DMS79 treated with DMSO at 0.1 percent for 48 hours (cell line): ENCODE results near the gene SLC15A2.
A peak's percentile ranks its signal among the peaks of the same experiment; 100 is the strongest.
"Not testable (repeated sequence)": the region's sequence is repeated elsewhere in the genome, so short reads cannot be mapped to it uniquely, and the experiment has no call there.

ENCODE experiments used
- DNase-seq: peaks from one replicate; lab custom pipeline; 2025; lab: John Stamatoyannopoulos, UW

Gene SLC15A2

DNA sequence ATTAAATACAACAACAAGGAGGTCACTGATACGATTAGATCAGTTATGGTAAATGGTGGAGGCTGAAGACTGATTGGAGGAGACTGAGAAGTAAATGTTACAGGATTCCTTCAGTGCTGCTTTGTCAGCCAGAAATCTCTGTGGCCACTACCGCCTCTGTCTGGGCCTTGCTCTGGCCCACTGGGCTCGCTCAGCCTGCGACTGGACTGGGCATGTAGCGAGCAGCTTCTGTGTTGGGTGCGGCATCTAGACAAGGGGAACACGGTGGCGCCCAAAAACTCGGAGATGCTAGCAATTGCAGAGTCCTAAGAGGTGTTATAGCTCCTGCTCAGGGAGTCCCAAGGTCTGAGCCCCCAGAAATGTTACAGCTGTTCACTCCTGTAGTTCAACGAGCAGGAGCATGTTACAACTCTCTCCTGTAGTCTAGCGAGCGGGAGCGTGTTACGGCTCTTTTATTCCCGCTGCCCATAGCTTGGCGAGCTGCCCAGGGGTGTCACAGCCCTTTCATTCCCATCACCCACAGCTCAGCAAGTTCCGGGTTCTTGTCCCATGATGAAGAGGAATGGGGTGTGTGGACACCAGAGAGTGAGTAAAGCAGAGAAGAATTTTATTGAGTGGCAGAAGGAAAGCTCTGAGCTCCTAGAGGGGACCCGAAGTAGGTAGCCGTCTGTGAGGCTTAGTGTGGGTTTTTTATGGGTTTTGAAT lies 24.7 kb downstream of the SLC15A2 start:
- peak; percentile 23 for DNase-seq

DNA sequence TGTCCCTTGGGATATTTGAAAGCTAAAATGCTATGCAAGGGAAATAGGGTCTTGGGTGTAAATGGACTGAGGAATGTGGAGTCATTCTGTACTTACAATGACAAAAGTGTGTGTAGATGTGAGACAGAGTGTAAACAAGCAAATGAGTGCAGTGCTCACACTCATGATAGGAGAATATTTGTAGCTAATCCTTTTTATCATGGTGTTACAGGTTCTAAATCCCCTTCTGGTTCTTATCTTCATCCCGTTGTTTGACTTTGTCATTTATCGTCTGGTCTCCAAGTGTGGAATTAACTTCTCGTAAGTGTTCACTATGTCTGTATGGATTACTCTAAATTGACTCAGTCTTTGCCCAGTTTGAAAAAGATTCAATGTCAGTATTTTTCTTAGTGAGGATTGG lies 30.5 kb downstream of the SLC15A2 start:
- no peak for DNase-seq

DNA sequence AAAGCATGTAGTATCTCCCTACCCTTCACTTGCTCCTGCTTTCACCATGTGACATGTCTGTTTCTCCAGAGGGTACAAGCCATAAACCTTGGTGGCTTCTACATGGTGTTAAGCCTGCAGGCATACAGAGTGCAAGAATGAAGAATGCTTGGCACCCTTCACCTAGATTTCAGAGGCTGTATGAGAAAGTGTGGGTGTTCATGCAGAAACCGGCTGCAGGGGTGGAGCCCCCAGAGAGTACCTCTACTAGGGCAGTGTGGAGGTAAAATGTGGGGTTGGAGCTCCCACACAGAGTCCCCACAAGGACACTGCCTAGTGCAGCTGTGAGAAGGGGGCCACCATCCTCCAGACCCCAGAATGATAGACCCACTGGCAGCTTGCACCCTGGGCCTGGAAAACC lies 32.2 kb downstream of the SLC15A2 start:
- DNase-seq, result no peak

DNA sequence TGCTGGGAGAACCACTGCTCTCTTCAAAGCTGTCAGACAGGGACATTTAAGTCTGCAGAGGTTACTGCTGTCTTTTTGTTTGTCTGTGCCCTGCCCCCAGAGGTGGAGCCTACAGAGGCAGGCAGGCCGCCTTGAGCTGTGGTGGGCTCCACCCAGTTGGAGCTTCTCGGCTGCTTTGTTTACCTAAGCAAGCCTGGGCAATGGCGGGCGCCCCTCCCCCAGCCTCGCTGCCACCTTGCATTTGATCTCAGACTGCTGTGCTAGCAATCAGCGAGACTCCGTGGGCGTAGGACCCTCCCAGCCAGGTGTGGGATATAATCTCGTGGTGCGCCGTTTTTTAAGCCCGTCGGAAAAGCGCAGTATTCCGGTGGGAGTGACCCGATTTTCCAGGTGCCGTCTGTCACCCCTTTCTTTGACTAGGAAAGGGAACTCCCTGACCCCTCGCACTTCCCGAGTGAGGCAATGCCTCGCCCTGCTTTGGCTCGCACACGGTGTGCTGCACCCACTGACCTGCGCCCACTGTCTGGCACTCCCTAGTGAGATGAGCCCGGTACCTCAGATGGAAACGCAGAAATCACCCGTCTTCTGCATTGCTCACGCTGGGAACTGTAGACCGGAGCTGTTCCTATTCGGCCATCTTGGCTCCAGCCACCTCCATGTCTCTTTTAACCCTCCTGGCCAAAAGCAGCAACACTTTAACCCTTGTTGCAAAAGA lies 44.1 kb downstream of the SLC15A2 start:
- not testable (repeated sequence) for DNase-seq

DNA sequence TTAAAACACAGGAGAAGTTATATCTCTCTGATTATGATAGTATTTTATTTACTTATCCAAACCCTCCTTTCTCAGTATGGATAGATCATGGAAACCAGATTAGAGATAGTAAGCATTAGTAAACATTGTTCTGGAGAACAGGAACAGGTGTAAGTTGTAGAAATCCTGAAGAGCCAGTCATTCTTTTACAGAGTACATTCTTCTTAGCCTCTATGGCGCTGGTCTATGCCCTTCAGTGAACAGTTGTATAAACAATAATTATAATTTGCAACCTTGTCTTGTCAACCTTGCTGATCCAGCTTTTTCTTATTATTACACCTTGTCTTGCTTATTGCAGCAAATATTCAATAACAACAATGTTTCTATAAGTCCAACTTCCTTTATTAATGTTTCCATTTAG lies 47.4 kb downstream of the SLC15A2 start:
- no peak for DNase-seq

DNA sequence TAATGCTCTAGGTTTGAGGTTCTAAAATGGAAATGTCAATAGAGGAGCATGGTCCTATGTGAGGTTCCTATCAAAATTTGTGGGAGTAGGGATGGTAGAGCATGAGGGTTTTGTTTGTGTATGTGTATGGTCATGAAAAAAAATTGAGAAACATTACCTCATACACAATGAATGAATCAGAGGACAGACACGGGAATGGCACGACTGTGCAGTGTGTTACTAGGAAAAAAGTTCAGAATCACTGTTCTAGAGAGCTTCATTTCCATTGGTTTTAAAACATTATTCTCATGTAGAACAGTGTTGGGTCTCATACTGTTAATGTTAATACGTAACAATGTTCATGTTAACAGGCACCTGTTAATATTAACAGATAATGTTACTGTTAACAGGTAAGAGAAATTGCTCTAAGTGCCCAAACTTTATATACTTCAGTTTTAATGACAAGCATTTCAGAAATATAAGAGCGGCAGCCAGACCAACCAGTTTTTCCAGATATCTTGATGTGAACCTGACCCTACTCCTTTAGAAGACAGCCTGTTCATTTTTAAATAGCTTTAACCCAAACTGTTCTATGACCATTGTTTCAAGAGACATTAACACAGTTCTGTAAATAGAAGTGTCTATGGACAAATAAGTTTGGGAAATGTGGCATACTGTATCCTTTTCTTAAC lies 48.0 kb downstream of the SLC15A2 start:
- peak; percentile 48 for DNase-seq

DNA sequence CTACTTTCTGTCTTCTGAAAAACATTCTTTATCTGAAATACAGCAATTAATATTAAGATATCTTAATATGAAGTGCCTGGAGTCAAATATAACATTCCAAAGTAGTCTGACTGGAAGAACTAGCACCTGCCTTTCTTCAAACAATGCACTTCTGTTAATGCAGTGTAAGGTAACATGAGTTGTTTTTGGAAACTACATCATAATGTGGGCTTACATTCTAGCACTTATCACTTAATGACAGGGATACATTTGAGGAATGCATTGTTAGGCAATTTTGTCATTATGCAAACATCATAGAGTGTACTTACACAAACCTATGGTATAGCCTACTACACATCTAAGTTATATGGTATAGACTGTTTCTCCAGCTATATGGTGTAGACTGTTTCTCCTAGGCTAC lies 49.2 kb downstream of the SLC15A2 start:
- peak; percentile 42 for DNase-seq

DNA sequence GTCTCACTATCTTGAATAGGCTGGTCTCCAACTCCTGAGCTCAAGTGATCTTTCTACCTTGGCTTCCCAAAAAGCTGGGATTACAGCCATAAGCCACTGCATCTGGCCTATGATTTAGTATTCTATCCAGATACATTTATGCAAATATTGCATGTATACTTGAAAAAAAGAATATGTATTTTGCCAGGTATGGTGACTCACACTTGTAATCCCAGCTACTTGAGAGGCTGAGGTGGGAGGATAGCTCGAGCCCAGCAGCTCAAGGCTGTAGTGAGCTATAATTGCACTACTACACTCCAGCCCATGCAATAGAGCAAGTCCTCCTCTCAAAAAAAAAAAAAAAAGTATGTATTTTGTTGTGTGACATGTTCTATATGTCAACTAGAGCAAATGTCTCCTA lies 54.4 kb downstream of the SLC15A2 start:
- DNase-seq, result no peak

DNA sequence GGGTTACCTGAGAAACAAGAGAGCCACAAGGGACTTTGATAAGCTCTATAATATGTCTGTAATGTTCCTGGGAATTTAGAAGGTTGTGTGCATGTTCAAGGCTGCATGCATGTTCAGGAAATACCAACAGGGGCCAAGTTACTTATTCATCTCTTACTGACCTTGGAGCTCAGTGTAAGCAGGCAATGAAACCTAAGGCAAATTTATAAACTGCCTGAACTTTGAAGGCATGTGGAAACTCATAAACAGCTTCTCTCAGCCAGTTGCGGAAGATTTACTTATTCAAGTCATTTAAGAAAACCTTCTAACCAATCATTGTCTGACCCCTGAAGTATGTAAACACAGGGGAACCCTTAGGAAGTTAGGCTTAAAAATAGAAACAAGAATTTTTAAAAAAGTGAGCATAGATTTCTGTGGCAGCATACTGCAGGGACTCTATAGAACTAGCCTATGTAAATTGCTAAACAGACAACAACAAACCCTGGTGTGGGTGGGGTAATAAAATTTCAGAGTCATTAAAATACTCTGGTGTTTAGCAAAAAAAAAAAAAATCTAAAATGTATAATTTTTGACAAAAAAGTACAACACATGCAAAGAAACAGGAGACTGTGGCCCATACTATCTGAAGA lies 57.2 kb downstream of the SLC15A2 start:
- no peak for DNase-seq

DNA sequence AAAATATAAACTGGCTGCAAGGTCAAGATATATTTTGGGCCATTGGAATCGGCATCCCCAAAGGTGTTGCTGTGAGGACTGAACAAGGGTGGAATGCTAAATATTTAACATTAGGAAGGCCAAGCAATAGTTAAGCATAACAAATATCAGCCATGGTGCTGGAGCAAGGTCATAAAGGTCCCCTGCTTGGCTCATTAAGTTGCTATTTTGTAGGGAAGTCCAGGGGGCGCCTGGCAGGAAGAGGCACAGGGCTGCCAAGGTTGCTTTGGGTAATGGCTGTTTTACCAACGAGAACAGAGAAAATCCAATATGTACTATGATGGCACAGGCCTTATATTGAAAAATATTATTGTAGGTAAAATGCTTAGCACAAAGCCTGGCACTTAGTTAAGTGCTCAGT lies 62.2 kb downstream of the SLC15A2 start:
- no peak for DNase-seq

DNA sequence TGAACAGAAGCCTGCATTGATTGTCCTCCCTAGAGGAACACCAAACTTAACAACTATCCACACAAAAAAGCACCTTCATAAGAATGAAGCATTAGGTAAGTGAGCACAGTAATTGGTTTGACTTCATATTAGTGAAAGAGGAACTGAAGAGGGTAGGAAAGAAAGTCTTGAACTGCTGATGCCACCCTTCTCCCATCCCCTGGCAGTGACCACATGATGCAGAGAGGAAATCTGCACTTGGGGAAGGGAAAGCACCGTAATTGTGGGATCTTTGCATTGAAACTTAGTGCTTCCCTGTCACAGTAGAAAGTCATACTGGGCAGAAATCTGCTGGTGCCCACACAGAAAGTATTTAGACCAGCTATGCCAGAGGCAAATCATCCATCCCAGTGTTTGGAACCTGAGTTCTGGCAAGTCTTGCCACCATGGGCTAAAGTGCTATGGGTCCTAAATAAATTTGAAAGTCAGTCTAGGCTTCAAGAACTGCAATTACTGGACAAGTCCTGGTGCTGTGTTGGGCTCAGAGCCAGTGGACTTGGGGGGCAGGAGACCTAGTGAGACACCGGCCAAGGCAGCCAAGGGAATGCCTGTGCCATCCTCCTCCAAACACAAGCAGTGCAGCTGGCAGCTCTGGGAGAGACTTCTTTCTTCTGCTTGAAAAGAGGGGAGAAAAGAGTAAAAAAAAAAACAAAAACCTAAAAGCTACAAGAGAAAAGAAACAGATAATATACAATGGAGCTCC lies 63.6 kb downstream of the SLC15A2 start:
- no peak for DNase-seq

DNA sequence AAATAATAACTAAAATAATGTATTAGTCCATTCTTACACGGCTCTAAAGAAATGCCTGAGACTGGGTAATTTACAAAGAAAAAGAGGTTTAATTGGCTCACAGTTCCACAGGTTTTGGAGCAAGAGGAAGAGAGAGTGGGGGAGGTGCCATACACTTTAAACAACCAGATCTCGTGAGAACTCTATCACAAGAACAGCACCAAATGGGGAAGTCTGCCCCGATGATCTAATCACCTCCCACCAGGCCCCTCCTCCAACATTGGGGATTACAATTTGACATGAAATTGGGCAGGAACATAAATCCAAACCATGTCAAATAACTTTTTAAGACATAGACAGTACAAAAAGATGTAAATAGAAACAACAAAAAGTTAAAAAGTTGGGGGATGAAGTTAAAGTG lies 64.6 kb downstream of the SLC15A2 start:
- DNase-seq, result no peak

DNA sequence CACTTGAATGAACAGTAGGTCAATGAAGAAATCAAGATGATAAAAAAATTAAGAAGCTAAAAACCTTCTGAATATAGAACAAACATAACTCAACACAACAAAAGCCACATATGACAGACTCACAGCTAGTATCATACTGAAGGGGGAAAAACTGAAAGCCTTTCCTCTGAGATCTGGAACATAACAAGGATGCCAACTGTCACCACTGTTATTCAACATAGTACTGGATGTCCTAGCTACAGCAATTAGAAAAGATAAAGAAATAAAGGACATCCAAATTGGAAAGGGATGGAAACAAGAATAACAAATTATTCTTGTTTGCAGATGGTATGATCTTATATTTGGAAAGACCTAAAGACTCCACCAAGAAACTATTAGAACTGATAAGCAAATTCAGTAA lies 67.1 kb downstream of the SLC15A2 start:
- DNase-seq, result no peak

DNA sequence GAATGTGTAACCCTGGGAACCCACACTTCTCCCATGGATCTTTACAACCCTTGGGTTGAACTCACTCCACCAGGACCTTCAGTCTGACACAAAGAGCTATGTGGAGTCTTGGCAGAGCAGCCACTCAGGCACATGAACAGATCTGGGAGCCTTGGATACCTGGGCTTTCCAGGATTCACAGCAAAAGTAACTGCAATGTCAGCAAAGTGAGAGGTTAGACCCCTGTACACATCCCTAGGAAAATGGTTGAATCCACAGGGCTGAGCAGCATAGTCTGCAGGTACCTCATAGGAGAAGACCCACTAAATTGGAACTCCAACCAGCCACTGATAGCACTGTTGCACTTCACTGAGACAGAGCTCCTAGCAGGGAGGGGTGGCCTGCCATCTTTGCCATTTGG lies 68.2 kb downstream of the SLC15A2 start:
- DNase-seq, result no peak

DNA sequence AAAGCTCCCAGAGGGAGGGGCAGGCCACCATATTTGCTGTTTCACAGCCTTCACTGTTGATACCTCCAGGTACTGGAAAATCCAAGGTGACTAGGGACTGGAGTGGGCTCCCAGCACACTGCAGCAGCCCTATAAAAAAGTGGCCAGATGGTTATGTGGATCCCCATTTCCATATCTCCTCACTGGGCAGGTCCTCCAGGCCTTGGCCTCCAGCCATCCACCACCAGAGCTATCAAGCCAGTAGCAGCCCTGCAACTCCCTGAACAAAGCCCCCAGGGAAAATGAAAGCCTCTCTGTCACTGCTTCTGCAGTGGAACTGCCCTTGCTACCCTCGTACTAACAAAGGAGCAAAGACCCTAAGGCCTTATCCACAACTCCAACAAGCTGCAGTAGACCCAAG lies 69.4 kb downstream of the SLC15A2 start:
- DNase-seq, result no peak

DNA sequence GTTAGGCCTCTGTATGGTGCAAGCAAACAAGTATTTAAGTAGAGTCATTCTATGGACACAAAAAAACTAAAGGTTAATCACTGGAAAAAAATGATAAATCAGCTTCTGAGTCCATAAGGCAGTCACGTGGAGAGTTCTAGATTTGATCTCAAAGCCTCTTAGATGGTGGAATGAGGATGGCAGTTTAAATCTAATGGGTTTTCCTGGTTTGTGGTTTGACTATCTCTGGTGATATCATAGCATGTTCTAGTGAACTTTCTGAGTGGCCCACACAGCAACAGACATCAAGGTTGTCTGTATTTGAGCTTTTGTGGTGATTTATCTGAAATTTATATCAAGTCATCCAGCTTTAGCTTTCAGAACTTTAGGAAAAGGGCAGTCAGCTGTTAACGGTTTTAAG lies 75.4 kb downstream of the SLC15A2 start:
- no peak for DNase-seq

DNA sequence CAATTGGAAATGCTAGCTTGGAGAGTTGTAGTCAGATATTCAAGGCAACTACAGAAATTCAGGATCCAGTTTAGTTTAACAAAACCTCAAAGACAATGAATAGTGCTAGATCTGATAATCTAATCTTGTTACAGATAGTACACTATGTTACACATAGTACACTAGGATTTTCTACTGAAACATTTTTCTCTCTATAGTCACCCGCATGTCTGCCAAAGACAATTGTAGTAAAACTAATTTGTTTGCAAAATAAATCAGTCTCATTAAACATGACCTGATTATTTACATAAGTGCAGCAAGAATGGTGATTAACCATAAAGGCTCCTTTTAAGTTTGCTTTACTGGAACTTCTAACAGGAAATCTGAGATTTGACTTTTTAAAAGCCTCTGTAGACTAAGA lies 75.8 kb downstream of the SLC15A2 start:
- no peak for DNase-seq

DNA sequence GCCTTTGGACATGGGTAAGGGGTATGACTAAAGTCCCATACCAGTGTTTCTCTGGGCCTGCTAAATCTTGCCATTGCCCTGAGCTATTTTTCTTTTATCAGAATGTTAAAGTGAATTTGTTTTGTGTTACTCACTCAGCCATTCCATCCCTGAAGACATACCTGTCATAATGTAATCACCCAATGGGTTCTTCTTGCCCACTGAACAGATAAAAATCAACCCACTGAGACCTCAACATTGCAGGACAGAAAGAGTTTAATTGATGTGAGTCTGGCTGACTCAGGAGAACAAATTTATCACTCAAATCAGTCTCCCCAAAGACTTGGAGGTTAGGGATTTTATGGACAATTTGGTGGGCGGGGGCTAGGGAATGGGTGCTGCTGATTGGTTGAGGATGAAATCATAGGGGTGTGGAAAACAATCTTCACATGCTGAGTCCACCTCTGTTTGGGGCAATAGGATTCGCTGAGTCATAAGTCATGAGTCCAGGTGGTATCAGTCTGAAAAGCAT lies 80.5 kb downstream of the SLC15A2 start:
- DNase-seq, result no peak

DNA sequence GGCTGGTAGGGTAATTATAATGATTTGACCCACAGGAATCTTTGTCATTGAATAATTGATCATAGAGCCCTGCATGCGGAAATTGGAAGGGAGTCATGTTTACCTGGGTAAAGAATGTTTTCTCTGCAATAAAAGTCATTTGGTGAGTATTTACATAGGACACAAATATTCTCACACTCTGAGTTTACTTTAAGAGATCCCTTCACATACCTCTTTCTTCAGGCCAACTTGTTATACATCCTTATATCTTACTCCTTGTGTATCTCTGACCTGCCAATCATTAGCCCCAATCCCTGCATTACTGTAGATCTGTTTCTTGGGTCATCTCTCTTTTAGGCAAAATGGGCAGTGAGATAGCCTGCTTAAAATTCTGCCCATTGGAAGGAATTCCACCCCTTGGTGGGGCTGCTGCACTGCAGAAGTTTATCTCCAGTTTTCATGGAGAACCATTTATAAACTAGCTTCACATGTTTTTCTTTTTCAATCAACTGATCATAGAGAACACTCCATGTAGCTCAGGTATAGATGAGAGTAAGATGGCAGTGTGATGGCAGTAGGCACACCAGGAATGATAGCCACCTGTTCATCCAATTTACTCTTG lies 81.6 kb downstream of the SLC15A2 start:
- no peak for DNase-seq

DNA sequence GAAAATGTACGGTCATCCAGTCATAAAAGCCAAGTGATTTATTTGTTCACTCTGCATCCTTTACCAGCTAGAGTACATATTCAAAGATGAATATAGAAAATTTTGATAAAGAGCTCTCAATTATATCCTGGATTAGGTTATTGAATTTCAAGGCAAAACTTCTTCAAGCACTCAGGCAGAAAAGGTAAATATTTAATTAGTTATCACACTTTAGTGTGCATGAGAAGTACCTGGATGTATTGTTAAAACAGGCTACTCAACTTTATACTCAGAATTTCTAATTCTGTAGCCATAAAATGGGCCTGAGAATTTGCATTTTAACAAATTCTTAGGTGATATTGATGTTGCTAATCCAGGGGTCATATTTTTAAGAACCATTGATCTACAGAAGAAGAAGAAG lies 82.5 kb downstream of the SLC15A2 start:
- DNase-seq, result peak; percentile 57

DNA sequence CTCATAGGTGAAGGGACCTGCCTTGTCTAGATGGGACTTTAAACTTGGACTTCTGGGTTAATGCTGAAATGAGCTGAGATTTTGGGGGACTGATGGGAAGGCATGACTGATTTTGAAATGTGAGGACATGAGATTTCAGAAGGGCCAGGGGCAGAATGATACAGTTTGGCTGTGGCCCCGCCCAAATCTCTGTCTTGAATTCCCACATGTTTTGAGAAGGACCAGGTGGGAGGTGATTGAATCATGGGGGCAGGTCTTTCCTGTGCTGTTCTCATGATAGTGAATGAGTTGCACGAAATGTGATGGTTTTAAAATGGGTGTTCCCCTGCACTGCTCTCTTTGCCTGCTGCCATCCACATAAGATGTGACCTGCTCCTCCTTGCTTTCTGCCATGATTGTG lies 85.0 kb downstream of the SLC15A2 start:
- no peak for DNase-seq
